Endothelial cell of umbilical vein (primary cell): ENCODE data around the gene ADI1. TPM values are rescaled to one million over a fixed set of nuclear protein-coding genes. Genes with fewer than 3 reads are reported as not detected.

Experiments used
- BruUV-seq: library from RNA; stranded (reverse); fragments of 400-500 nt; replicated peaks from 2 replicates; lab custom pipeline; 2021; lab: Mats Ljungman, UMichigan
- CTCF ChIA-PET: fragments of 300-600, 350-600 bp; sonication (Branson Sonifier 250); formaldehyde crosslinking; loops from one replicate; lab custom pipeline; 2021; ENCODE audit warnings: antibody characterized with exemption, inconsistent platforms; lab: Charles Lee
- POLR2A ChIA-PET: fragments of 300-600, 350-600 bp; sonication (Branson Sonifier 250); formaldehyde crosslinking; loops from one replicate; lab custom pipeline; 2021; ENCODE audit warnings: antibody characterized with exemption, inconsistent platforms; lab: Charles Lee
- DNase-seq: peaks from one replicate; pipeline ENCODE4 v3.0.0-alpha.2; 2011; ENCODE audit warnings: low read depth, low spot score
- FAIRE-seq: peaks from 2 replicates; lab custom pipeline; 2011; peaks lifted over from hg19 to GRCh38; lab: Jason Lieb, UNC
- H2AFZ ChIP-seq: 2 replicates; pipeline ENCODE4 v1.6.0; 2012; ENCODE audit warnings: low read depth, low read length, control low read depth, inconsistent platforms
- H3K27ac ChIP-seq: 2 replicates; pipeline ENCODE4 v1.5.1; 2011; ENCODE audit warnings: low read depth, mild to moderate bottlenecking, control low read depth, low read length, moderate library complexity; ENCODE audit not compliant: insufficient read depth
- H3K27me3 ChIP-seq, 2 experiments: 2 replicates each; pipeline versions ENCODE4 v1.6.0 to v1.6.1; 2011; ENCODE audit warnings: low read length in 2 of 2, mixed read lengths in 1 of 2; ENCODE audit not compliant: control insufficient read depth in 2 of 2, insufficient read depth in 2 of 2
- H3K36me3 ChIP-seq, 2 experiments: 2 replicates in 1 of 2; 3 replicates in 1 of 2; pipeline ENCODE4 v1.5.1; 2011; ENCODE audit warnings: low read length in 2 of 2, mild to moderate bottlenecking in 1 of 2, moderate library complexity in 1 of 2; ENCODE audit not compliant: control insufficient read depth in 2 of 2, insufficient read depth in 2 of 2; ENCODE audit errors: extremely low read depth in 1 of 2
- H3K4me1 ChIP-seq: 3 replicates; pipeline ENCODE4 v1.5.1; 2011; ENCODE audit warnings: mild to moderate bottlenecking, low read length; ENCODE audit not compliant: control insufficient read depth, insufficient read depth; ENCODE audit errors: extremely low read depth
- H3K4me2 ChIP-seq: 2 replicates; pipeline ENCODE4 v1.6.1; 2011; ENCODE audit warnings: low read length, control low read depth, mixed read lengths; ENCODE audit not compliant: insufficient read depth
- H3K4me3 ChIP-seq, 3 experiments: fragments of 200-600 bp in 1 of 3; sonication (generic), shearing (Covaris generic) in 1 of 3; replicated peaks in 1 of 3; 2 replicates each; pipeline ENCODE4 v1.5.1; 2011 to 2016; ENCODE audit warnings: control low read depth in 3 of 3, low read length in 3 of 3, mild to moderate bottlenecking in 2 of 3, inconsistent platforms in 1 of 3, low read depth in 1 of 3, moderate library complexity in 1 of 3; ENCODE audit not compliant: insufficient read depth in 1 of 3
- H3K79me2 ChIP-seq: 2 replicates; pipeline ENCODE4 v1.6.0; 2012; ENCODE audit warnings: low read length, inconsistent platforms; ENCODE audit not compliant: control insufficient read depth, insufficient read depth
- H3K9ac ChIP-seq: replicated peaks from 2 replicates; pipeline ENCODE3; 2011; ENCODE audit warnings: low read length, control low read depth; ENCODE audit not compliant: insufficient read depth; ENCODE audit errors: extremely low read depth
- H3K9me1 ChIP-seq: replicated peaks from 3 replicates; pipeline ENCODE4 v1.6.0; 2011; ENCODE audit warnings: mild to moderate bottlenecking, low read length; ENCODE audit not compliant: control insufficient read depth, insufficient read depth; ENCODE audit errors: extremely low read depth
- H3K9me3 ChIP-seq: replicated peaks from 2 replicates; pipeline ENCODE4 v1.5.1; 2012; ENCODE audit warnings: low read length, inconsistent platforms; ENCODE audit not compliant: control insufficient read depth, insufficient read depth
- H4K20me1 ChIP-seq: replicated peaks from 2 replicates; pipeline ENCODE3; 2011; ENCODE audit warnings: mild to moderate bottlenecking, low read length; ENCODE audit not compliant: control insufficient read depth, insufficient read depth; ENCODE audit errors: extremely low read depth
- CTCF ChIP-seq, 2 donors: IDR thresholded peaks; 1 replicate in 1 of 2; 2 replicates in 1 of 2; pipeline ENCODE4 v1.5.1; 2011; ENCODE audit warnings: low read length in 2 of 2, mild to moderate bottlenecking in 2 of 2, moderate library complexity in 2 of 2, control low read depth in 1 of 2, inconsistent platforms in 1 of 2, low read depth in 1 of 2; ENCODE audit not compliant: insufficient read depth in 1 of 2; ENCODE audit errors: extremely low read depth in 1 of 2
- EZH2 ChIP-seq: IDR thresholded peaks from 2 replicates; pipeline ENCODE4 v1.6.1; 2012; ENCODE audit warnings: borderline replicate concordance, low read depth, mild to moderate bottlenecking, moderate library complexity, low read length, inconsistent platforms; ENCODE audit not compliant: severe bottlenecking
- FOS ChIP-seq: IDR thresholded peaks from 2 replicates; pipeline ENCODE4 v1.6.1; 2011; ENCODE audit warnings: mild to moderate bottlenecking, low read length, moderate library complexity, borderline replicate concordance; ENCODE audit not compliant: insufficient read depth
- GATA2 ChIP-seq: IDR thresholded peaks from 2 replicates; pipeline ENCODE4 v1.7.0; 2011; ENCODE audit warnings: low read depth, mild to moderate bottlenecking, moderate library complexity, mixed read lengths, low read length; ENCODE audit not compliant: insufficient read length, insufficient read depth
- JUN ChIP-seq: IDR thresholded peaks from 2 replicates; pipeline ENCODE4 v1.6.1; 2011; ENCODE audit warnings: borderline replicate concordance, low read depth; ENCODE audit not compliant: insufficient read length, insufficient read depth
- MAX ChIP-seq: IDR thresholded peaks from 2 replicates; pipeline ENCODE4 v1.6.1; 2011; ENCODE audit not compliant: insufficient read depth, insufficient read length
- MYC ChIP-seq: IDR thresholded peaks from one replicate; pipeline ENCODE4 v1.6.1; 2011; ENCODE audit warnings: mild to moderate bottlenecking, low read depth, low read length
- POLR2A ChIP-seq: IDR thresholded peaks from 2 replicates; pipeline ENCODE4 v1.6.1; 2012; ENCODE audit warnings: low read depth, mild to moderate bottlenecking, control low read depth, low read length
- POLR2AphosphoS5 ChIP-seq: IDR thresholded peaks from 2 replicates; pipeline ENCODE4 v1.6.1; 2012; ENCODE audit warnings: low read depth, mild to moderate bottlenecking, control low read depth, low read length, moderate library complexity; ENCODE audit not compliant: insufficient read depth
- dilution Hi-C: fragments of 300-500 bp; cut with MboI; formaldehyde crosslinking; loops from one replicate; pipeline ENCODE4 v1.15.0; 2019; ENCODE audit warnings: low sequenced_read_pairs; ENCODE audit not compliant: extremely low pct_ligation_motif_present
- intact Hi-C: fragments of 100-400 bp; cut with micrococcal nuclease; formaldehyde crosslinking; loops from one replicate; pipeline ENCODE4 v1.10.0; 2022
- polyA plus RNA-seq, 4 experiments: library from polyadenylated mRNA; depleted of rRNA in 3 of 4; stranded (reverse) in 3 of 4; unstranded in 1 of 4; fragments of >200 nt; gene quantifications; 2 replicates each; pipeline versions ENCODE4 v1.2.1 to v1.2.3, GENCODE V29; 2011 to 2012; ENCODE audit warnings: missing spikeins in 1 of 4
- total RNA-seq: library from RNA; stranded (reverse); gene quantifications from 2 replicates; pipeline ENCODE4 v1.2.3, GENCODE V29; 2021

Gene ADI1
- total and polyA plus RNA-seq, 2 donors (not counting 3 experiments of a cell fraction or from before 2014, with no cell fraction given) = 38.6 to 49.7 TPM

GRCh38 chr2:3503483-3503882 lies 15.8 kb downstream of the ADI1 start:
- ChIA-PET CTCF (no interaction called here), POLR2A (no interaction called here)
- Histone ChIP-seq H3K4me2 (no peak overlapping the region), H4K20me1 (no peaks in the 10 kb centered on the region), H2AFZ (no peak overlapping the region), H3K9ac (no peak overlapping the region), H3K4me1 (no peaks in the 10 kb centered on the region), H3K27me3 (no peaks in the 10 kb centered on the region), H3K9me1 (no peaks in the 10 kb centered on the region), H3K9me3 (no peaks in the 10 kb centered on the region), H3K4me3 (no peak overlapping the region), H3K79me2 (no peaks in the 10 kb centered on the region), H3K27ac (no peak overlapping the region), H3K36me3 (peaks cover 5 to 17% of the 10 kb centered on the region in 2 experiments)
- dilution Hi-C loops = no loop called here
- no TSS peak for BruUV-seq
- TF ChIP-seq POLR2AphosphoS5 = no peak
- TF ChIP-seq MYC = no peak
- no peak for TF ChIP-seq JUN
- no peak for TF ChIP-seq GATA2
- no peak for TF ChIP-seq CTCF (IDR thresholded peaks at IDR 0.05; ENCODE audit: extremely low read depth in 1 of 2, insufficient read depth in 1 of 2, low read depth in 1 of 2, low read length in 2 of 2)
- TF ChIP-seq MAX = no peak
- no peak for TF ChIP-seq POLR2A
- no peak for TF ChIP-seq EZH2
- no peak for TF ChIP-seq FOS
- intact Hi-C loops = no loop called here
- no peak for FAIRE-seq
- no peak for DNase-seq
